Measurements from ENCODE around the gene SMAD7. TPM values are rescaled to one million over a fixed set of nuclear protein-coding genes. Genes with fewer than 3 reads are reported as not detected.

The SMAD7 gene
- total RNA-seq, 2 experiments from 2014 or later, result 13.6 to 14.4 TPM

GRCh38 chr18:48922801-48923730, 27.7 kb downstream of the SMAD7 start:
- H3K4me1 Mint-ChIP-seq (ENCODE audit: low read depth), result peaks cover 49% of the 10 kb centered on the region
- no peaks in the 10 kb centered on the region for H3K9me3 Mint-ChIP-seq
- DNase-seq, result peak; percentile 41
- POLR2A ChIA-PET, result no interaction called here
- peak overlapping the region; percentile 40 for H3K27ac Mint-ChIP-seq
- CTCF ChIA-PET, result interaction anchor here (1.0 kb wide), 1 partner anchor 9 kb away, joined by 3 read pairs; no protein-coding TSS in a partner anchor
- H3K27me3 Mint-ChIP-seq, result no peaks in the 10 kb centered on the region
- intact Hi-C loops (cut with micrococcal nuclease), result loop anchor here (1.0 kb wide), 1 partner anchor 9 kb away; no protein-coding TSS in a partner anchor
- H3K36me3 Mint-ChIP-seq, result peaks cover 15% of the 10 kb centered on the region
- peak overlapping the region; percentile 60 for H3K4me3 Mint-ChIP-seq

DNA sequence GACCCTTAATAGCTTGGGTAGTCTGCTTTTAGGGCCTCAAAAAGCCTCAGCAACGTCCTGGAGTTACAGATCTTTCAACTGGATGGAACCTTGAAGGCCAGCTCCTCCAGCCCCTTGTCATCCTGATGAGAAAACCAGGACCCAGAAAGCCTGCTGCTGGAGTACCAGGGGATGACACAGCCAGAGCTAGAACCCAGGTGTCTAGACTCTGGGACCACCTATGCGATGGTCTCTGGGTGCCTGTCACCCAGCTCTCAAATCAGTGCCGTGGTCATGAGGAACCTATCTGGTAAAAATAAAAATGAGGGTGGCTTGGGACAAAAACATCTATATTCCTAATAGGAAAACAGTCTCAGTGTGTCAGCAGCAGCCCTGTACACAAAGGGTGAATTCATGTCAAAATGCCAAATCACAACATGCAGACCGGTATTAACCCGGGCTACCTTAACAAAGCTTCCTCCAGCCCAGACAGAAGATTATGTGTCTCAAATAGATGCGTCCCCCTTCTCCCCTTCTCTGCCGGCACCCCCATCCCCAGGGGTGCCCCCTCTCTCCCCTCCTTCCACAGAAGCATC, 28.5 kb downstream of the SMAD7 start:
- POLR2A ChIA-PET, result no interaction called here
- no peaks in the 10 kb centered on the region for H3K27me3 Mint-ChIP-seq
- no peak for DNase-seq
- peaks cover 43% of the 10 kb centered on the region for H3K4me1 Mint-ChIP-seq (ENCODE audit: low read depth)
- intact Hi-C loops (cut with micrococcal nuclease), result no loop called here
- peaks cover 15% of the 10 kb centered on the region for H3K36me3 Mint-ChIP-seq
- no peaks in the 10 kb centered on the region for H3K9me3 Mint-ChIP-seq
- no peak overlapping the region for H3K4me3 Mint-ChIP-seq
- CTCF ChIA-PET, result interaction anchor here (1.0 kb wide), 1 partner anchor 8 kb away, joined by 3 read pairs; no protein-coding TSS in a partner anchor
- no peak overlapping the region for H3K27ac Mint-ChIP-seq

DNA sequence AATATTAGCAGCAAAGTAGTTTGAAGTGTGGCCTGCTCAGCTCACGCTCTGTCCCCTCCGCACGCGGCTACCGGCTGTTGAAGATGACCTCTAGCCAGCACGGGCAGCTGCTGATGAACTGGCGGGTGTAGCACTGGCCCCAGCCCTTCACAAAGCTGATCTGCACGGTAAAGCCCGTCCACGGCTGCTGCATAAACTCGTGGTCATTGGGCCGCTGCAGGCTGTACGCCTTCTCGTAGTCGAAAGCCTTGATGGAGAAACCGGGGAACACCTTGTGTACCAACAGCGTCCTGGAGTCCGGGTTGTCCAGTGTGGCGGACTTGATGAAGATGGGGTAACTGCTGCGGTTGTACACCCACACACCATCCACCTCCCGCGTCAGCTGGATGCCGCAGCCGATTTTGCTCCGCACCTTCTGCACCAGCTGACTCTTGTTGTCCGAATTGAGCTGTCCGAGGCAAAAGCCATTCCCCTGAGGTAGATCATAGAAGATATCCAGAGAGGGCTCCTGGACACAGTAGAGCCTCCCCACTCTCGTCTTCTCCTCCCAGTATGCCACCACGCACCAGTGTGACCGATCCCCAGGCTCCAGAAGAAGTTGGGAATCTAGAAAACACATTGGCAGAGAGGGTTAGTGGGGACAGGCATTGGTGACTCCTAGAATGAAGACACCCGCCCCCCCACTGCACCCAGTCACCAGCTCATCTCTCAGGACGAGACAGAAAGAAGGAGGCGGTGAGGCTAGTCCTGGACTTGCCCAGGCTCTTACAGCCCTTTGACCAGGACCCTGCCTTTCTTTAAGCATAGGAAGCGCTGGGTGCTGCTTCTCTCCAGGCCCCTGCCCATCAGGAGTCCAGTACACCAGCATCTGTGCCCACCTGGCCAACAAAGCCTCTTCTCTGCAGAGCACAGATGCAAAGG, 29.2 kb downstream of the SMAD7 start:
- no peak for DNase-seq
- no peak overlapping the region for H3K4me3 Mint-ChIP-seq
- H3K4me1 Mint-ChIP-seq (ENCODE audit: low read depth), result peaks cover 35% of the 10 kb centered on the region
- ChIA-PET CTCF (interaction anchor here (1.0 kb wide), 1 partner anchor 7 kb away, joined by 3 read pairs; no protein-coding TSS in a partner anchor), POLR2A (no interaction called here)
- H3K9me3 Mint-ChIP-seq, result no peaks in the 10 kb centered on the region
- peaks cover 15% of the 10 kb centered on the region for H3K36me3 Mint-ChIP-seq
- no peaks in the 10 kb centered on the region for H3K27me3 Mint-ChIP-seq
- intact Hi-C loops (cut with micrococcal nuclease), result no loop called here
- H3K27ac Mint-ChIP-seq, result no peak overlapping the region

GRCh38 chr18:48920408-48921038, 30.2 kb downstream of the SMAD7 start:
- H3K36me3 Mint-ChIP-seq, result peaks cover 15% of the 10 kb centered on the region
- no peak overlapping the region for H3K4me3 Mint-ChIP-seq
- no peaks in the 10 kb centered on the region for H3K27me3 Mint-ChIP-seq
- POLR2A ChIA-PET, result interaction anchor here (1.2 kb wide), 1 partner anchor 12 kb away, joined by 5 read pairs; no protein-coding TSS in a partner anchor
- CTCF ChIA-PET, result interaction anchor here (1.5 kb wide), 1 partner anchor 32 kb away, joined by 4 read pairs; no protein-coding TSS in a partner anchor
- H3K4me1 Mint-ChIP-seq (ENCODE audit: low read depth), result peaks cover 31% of the 10 kb centered on the region
- DNase-seq, result no peak
- intact Hi-C loops (cut with micrococcal nuclease), result no loop called here
- H3K9me3 Mint-ChIP-seq, result no peaks in the 10 kb centered on the region
- H3K27ac Mint-ChIP-seq, result no peak overlapping the region

GRCh38 chr18:48919547-48919946, 31.2 kb downstream of the SMAD7 start:
- POLR2A ChIA-PET, result interaction anchor here (1.2 kb wide), 1 partner anchor 13 kb away, joined by 5 read pairs; no protein-coding TSS in a partner anchor
- CTCF ChIA-PET, result interaction anchor here (1.5 kb wide), 1 partner anchor 33 kb away, joined by 4 read pairs; no protein-coding TSS in a partner anchor
- H3K4me1 Mint-ChIP-seq (ENCODE audit: low read depth), result peaks cover 22% of the 10 kb centered on the region

DNA sequence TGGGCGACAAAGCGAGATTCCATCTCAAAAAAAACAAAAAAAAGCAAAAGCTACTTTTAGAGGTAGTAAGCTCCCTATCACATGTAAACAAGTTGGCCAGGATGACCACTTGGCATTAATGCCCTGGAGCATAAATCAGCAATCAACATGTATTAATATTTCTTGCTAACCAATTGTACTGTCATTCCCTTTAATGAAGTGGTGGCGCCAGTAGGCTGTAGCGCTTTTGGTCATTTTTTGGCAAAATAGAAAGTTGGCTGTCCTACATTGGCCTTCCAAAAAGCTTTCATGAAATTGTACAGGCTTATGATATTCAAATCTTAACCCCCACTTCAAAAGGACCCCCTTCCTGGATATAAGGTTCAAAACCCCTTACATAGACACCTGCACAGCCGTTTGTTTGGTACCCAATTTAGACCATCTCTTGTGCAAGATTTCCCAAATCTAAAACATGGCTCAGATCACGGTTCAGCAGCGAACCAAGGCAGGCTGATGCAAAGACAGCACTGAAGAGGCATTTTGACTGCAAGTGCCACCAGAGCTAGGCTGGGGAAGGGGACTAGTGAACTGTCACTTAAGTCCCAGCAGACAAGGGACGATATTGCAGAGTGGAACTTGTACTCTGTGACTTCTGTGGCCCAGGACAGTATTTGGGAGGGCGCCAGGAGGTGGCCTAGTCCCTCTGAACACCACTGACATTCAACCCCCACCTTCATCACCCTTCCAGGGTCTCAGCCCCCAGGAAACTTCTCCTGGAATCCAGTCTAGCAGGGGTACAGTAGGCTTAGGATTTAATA, 31.9 kb downstream of the SMAD7 start:
- H3K27ac Mint-ChIP-seq, result no peak overlapping the region
- no peaks in the 10 kb centered on the region for H3K9me3 Mint-ChIP-seq
- peaks cover 15% of the 10 kb centered on the region for H3K36me3 Mint-ChIP-seq
- intact Hi-C loops (cut with micrococcal nuclease), result no loop called here
- peaks cover 15% of the 10 kb centered on the region for H3K4me1 Mint-ChIP-seq (ENCODE audit: low read depth)
- no peak overlapping the region for H3K4me3 Mint-ChIP-seq
- ChIA-PET CTCF (interaction anchor here (1.5 kb wide), 1 partner anchor 34 kb away, joined by 4 read pairs; no protein-coding TSS in a partner anchor), POLR2A (no interaction called here)
- no peak for DNase-seq
- no peaks in the 10 kb centered on the region for H3K27me3 Mint-ChIP-seq

More at GRCh38 chr18:48919547-48919946, 31.2 kb downstream of the SMAD7 start:
- Mint-ChIP-seq H3K9me3 (no peaks in the 10 kb centered on the region), H3K36me3 (peaks cover 15% of the 10 kb centered on the region), H3K4me3 (no peak overlapping the region), H3K27me3 (no peaks in the 10 kb centered on the region), H3K27ac (no peak overlapping the region)
- intact Hi-C loops (cut with micrococcal nuclease), result no loop called here
- no peak for DNase-seq

DNA sequence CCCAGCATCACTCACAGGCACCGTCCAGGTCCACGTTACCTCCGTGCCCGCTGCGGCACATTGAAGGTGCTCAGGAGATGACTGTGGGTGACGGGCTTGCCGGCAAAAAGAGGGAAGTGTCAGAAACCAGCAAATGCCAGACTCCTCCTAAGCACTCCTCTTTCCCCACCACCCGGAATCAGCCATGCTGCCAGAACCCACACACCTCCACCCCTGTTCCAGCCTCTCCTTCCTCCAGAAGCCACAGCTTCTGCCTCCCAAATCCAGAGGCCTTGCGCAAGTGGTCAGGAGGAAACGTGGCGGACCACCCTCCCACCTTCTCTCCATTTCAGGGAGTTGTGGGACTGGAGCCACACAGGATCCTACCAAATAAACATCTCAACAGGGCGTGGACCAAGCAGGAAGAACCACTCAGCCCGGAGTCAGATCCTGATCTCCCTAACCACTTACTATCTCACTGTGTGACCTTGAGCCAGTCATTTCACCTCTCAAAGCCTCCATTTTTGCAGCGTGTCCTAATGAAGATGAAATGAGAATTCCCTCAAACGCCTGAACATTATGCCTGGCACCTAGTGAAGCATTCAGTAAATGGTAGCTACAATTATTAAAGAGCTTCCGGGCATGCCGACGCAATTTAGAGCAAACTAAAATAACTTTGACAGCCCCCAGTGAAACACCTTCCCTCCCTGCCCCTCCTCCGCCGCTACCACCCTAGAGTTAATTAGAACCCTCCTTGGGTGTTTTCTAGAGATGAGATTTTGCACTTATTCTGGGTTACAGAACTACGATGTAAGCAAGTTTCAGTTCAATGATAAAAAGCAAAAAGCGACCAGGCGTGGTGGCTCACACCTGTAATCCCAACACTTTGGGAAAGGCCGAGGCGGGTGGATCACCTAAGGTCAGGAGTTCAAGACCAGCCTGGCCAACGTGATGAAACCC, 32.9 kb downstream of the SMAD7 start:
- H3K9me3 Mint-ChIP-seq, result no peaks in the 10 kb centered on the region
- POLR2A ChIA-PET, result no interaction called here
- peaks cover 13% of the 10 kb centered on the region for H3K36me3 Mint-ChIP-seq
- peaks cover 8% of the 10 kb centered on the region for H3K4me1 Mint-ChIP-seq (ENCODE audit: low read depth)
- H3K4me3 Mint-ChIP-seq, result no peak overlapping the region
- CTCF ChIA-PET, result no interaction called here
- H3K27ac Mint-ChIP-seq, result no peak overlapping the region
- intact Hi-C loops (cut with micrococcal nuclease), result no loop called here
- no peak for DNase-seq
- H3K27me3 Mint-ChIP-seq, result no peaks in the 10 kb centered on the region

DNA sequence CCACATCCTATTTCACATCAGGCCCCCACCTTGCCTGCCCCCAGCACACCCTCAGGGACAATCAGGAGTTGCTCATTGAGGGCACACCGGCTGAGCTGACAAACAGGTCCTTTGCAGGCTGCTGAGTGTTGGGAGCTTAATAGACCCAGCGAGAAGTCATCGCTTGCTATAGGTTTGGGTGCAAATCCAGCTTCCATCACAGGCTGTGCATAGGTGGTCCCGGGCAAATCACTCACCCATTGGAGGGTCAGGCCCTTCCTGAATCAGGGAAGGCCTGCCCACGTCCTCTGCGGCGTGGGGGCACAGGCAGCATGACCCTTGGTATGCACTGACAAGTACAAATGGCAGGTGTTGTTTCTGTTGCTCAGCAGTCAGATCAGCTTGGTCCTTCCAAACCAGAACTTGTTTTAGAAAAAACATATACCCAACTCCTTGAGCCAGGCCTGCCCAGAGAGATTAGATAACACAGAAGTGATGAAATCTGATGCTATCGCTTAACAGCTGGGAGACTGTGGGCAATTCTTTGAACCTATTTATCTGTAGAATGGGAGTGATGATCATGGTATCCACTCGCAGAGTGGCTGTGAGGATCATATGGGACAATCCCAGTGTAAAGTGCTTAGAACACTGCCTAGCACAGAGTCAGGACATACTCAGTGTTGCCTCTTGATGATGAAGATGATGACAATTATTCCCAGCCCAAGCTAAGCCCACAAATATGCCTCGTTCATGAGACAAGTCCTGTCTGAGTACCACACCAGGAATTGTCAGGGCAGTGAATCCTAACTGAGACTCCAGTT, 34.9 kb downstream of the SMAD7 start:
- Mint-ChIP-seq H3K4me3 (no peak overlapping the region), H3K27me3 (no peaks in the 10 kb centered on the region), H3K27ac (no peak overlapping the region), H3K36me3 (peaks cover 4% of the 10 kb centered on the region), H3K4me1 (ENCODE audit: low read depth) (peaks cover 4% of the 10 kb centered on the region), H3K9me3 (no peaks in the 10 kb centered on the region)
- DNase-seq, result no peak
- ChIA-PET CTCF (interaction anchor here (0.7 to 5.2 kb wide), 3 partner anchors 16 to 139 kb away, joined by 3 to 65 read pairs (median 3); no protein-coding TSS in a partner anchor), POLR2A (interaction anchor here (1.4 kb wide), 1 partner anchor 47 kb away, joined by 3 read pairs; no protein-coding TSS in a partner anchor)
- intact Hi-C loops (cut with micrococcal nuclease), result no loop called here

DNA sequence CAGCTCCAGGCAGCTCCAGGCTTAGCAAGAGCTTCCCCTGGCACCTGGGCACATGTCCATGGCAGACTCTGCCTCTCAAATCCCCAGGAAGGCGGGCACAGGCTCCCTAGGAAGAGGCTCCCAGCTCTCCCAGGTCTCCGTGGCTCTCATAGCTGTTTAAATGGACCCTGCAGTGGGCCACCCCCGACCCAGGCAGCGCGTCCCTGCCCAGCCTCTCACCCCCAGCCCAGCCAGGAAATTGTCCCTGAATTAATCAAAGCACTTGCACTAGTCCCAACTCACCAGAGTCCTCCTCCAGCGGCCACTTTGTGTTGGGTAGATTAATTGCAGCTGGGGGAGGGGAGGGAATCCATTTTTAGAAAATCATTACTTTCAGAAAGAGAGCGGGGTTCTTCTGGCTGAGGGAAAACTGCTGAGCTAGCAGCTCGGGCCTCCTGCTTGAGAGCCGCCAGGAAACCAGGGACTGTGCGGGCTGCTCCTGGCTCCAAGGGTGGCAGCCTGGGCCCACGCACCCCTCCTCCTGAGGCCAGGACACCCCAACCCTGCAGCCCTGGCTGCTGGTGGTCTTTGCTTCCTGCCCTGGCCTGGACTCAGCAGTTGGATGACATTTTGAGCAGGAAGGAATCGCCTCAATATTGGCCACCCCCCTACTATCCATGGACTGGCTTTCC, 36.0 kb downstream of the SMAD7 start:
- intact Hi-C loops (cut with micrococcal nuclease), result no loop called here
- no peak for DNase-seq
- H3K27ac Mint-ChIP-seq, result no peak overlapping the region
- H3K9me3 Mint-ChIP-seq, result no peaks in the 10 kb centered on the region
- H3K4me3 Mint-ChIP-seq, result no peak overlapping the region
- no peaks in the 10 kb centered on the region for H3K27me3 Mint-ChIP-seq
- peaks cover 6% of the 10 kb centered on the region for H3K4me1 Mint-ChIP-seq (ENCODE audit: low read depth)
- POLR2A ChIA-PET, result interaction anchor here (1.4 kb wide), 1 partner anchor 46 kb away, joined by 3 read pairs; no protein-coding TSS in a partner anchor
- peaks cover 3% of the 10 kb centered on the region for H3K36me3 Mint-ChIP-seq
- CTCF ChIA-PET, result interaction anchor here (1.1 to 5.2 kb wide), 4 partner anchors 8 to 138 kb away, joined by 3 to 65 read pairs (median 4); no protein-coding TSS in a partner anchor

Data from activated CD4-positive, alpha-beta memory T cell treated with anti-CD3 and anti-CD28 coated beads for 36 hours (primary cell).